ENCODE measurements around the gene KRTAP12-1.
"Not testable (repeated sequence)": the region's sequence is repeated elsewhere in the genome, so short reads cannot be mapped to it uniquely, and the experiment has no call there.

Gene KRTAP12-1

GRCh38 chr21:44697811-44698734, 16.1 kb upstream of the KRTAP12-1 start:
- no peak for DNase-seq (ENCODE audit: low read depth in 3 of 3)

GRCh38 chr21:44697172-44697810, 15.3 kb upstream of the KRTAP12-1 start, which contains the start of gene KRTAP10-12:
KRTAP10-12 (plus strand) TSS chr21:44697172; CDS start chr21:44697202, 30 bp downstream.
- not testable (repeated sequence) for DNase-seq (ENCODE audit: low read depth in 3 of 3)

GRCh38 chr21:44696572-44696971, 14.6 kb upstream of the KRTAP12-1 start:
- DNase-seq (ENCODE audit: low read depth in 3 of 3), result no peak

DNA sequence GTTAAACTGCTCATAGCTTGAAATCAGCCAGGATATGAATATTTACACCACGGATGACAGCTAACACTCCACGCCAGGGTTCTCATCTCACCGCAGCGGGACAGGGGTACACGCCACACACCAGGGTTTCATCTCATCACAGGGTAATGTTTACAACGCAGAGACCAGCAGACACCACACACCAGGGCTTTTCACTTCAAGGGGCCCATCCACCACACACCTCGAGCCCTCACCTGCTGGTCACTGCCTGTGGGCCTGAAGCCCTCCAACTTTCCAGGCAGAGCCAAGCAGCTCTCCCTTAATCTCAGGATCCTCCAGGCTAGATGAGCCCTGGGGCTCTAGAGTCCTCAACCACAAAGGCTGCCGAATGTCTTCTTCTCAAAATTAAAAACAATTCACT, 13.7 kb upstream of the KRTAP12-1 start:
- no peak for DNase-seq (ENCODE audit: low read depth in 3 of 3)

DNA sequence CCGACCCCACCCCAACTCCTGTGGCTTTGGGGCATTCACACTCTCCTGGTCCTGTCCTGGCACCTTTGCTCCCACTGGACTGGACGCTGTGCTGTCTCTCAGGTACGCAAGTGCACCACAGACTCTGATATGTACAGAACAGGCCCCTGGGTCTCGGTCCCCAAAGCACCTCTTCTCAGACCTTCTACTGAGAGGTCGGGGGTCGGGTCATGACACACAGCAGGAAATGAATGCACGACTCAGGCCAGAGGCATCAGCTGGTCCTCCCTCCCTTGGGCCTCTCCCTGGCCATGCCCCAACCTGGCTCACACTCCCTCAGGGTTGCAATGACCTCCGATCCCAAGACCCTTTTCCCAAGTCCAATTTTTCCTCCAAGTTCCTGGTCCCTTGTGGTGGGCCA, 13.2 kb upstream of the KRTAP12-1 start:
- no peak for DNase-seq (ENCODE audit: low read depth in 3 of 3)

GRCh38 chr21:44694776-44695175, 12.8 kb upstream of the KRTAP12-1 start:
- DNase-seq (ENCODE audit: low read depth in 3 of 3), result no peak

- no peak for DNase-seq (ENCODE audit: low read depth in 3 of 3)
Observed at GRCh38 chr21:44692798-44693512, 11.0 kb upstream of the KRTAP12-1 start.

DNA sequence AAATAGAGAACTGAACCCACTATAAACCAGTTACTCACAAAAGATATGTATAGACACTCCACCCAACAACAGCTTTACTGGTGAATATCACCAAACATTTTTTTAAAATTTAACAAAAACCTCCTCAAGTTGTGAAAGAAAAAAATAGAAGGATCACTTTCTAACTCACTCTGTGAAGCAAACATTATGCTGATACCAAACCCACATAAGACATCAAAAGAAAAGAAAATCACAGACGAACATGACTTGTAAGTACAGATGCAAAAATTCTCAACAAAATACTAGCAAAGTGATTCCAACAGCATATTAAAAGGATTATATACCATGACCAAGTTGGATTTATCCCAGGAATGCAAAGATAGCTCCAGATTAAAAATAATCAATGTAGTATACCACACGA, 9.7 kb upstream of the KRTAP12-1 start:
- DNase-seq (ENCODE audit: low read depth in 3 of 3), result no peak

- DNase-seq (ENCODE audit: low read depth in 3 of 3), result not testable (repeated sequence)
Observed at GRCh38 chr21:44689740-44690139, 7.8 kb upstream of the KRTAP12-1 start.

DNA sequence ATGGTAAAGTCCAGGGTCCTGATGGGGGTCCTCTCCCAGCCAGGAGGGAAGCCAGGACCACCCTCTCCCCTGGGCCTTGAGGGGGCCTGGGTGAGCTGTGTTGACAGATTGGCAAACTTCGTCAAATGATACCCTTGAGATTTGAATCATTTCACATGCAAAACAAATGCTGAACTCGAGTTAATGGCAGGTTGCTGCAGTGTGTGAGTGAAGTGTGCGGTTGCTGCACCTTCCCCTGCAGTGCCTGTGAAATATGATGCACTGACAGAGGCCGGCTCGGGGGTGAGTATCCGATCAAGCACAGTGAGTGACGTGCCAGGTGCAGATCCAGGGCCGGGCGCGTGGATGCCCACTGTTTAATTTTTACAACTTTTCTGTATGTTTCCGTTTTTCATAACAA, 5.7 kb upstream of the KRTAP12-1 start:
- no peak for DNase-seq (ENCODE audit: low read depth in 3 of 3)

- DNase-seq (ENCODE audit: low read depth in 3 of 3), result no peak
Observed at GRCh38 chr21:44686843-44687561, 5.0 kb upstream of the KRTAP12-1 start.

DNA sequence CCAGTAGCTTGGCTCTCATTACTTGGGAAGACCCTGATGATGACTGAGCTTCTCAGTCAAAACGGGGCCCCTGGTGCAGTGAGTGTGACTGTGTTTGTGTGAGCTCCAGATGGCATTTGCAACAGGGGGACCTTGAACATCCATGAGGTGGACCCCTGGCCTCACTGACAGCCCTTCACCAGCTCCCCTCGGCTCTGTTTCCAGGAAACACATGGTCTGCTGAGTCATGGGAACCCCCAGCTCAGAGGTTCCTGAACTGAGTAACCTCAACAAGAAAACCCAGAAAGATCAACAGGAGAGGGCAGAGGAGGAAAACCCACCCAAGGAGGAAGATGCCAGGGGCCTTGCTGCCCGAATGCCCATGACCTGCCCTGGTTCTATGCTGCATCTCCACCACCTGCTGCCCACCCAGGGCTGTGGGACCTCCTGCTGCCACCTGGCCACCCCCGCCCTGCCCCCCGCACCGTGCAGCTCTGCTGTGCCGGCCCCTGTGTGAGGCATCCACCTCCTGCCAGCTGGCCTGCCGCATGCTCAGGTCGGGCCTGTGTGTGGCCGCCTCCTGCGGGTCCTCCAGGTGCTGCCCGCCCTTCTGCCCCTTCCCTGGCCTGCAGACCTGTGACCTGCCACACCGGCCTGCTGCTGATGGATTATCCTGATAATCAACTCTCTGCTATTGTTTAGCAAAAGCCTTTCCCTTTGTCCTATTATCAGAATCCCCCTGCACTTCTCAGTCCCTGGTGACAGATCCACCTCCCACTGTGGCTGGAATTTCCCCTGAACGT, 4.2 kb upstream of the KRTAP12-1 start:
- no peak for DNase-seq (ENCODE audit: low read depth in 3 of 3)

DNA sequence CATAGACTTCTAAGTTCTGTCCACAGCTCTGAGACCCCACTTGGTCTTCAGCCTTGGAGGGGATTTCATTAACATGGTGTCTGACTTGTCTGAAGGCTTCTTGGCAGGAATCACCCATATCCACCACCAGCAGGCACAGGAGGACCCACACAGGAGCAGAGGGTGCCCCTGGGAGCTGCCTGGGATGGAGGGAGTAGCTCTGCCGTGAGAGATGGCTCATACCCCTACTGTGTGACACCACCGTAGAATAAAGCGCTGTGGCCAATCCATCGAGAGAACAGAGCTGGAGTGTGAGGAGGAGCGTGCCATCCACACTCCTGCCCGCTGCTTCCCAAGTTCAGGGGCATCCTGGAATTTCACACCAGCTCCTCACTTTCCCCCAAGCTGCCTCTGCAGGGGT, 3.1 kb upstream of the KRTAP12-1 start:
- DNase-seq (ENCODE audit: low read depth in 3 of 3), result not testable (repeated sequence)

DNA sequence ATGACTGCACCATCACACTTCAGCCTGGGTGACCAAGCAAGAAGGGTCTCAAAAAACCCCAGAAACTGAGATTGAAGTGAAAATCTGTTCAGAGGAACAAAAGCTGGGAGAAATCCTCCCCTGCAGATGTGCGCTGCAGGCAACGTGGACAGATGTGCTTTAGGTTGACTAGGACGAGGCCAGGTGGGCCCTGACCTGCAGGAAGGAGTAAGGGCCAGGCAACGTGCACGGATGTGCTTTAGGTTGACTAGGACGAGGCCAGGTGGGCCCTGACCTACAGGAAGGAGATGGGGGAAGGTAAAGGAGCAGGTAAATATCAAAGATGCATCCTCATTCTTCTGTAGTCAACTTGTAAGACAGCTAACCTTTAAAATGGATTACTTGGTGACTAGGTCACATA, 2.5 kb upstream of the KRTAP12-1 start:
- no peak for DNase-seq (ENCODE audit: low read depth in 3 of 3)

- DNase-seq (ENCODE audit: low read depth in 3 of 3), result no peak
Observed at GRCh38 chr21:44684077-44684476, 2.1 kb upstream of the KRTAP12-1 start.

- no peak for DNase-seq (ENCODE audit: low read depth in 3 of 3)
Observed at GRCh38 chr21:44682580-44683151, 703 bp upstream of the KRTAP12-1 start.

GRCh38 chr21:44681152-44681551, 811 bp downstream of the KRTAP12-1 start:
- no peak for DNase-seq (ENCODE audit: low read depth in 3 of 3)

- DNase-seq (ENCODE audit: low read depth in 3 of 3), result no peak
Observed at GRCh38 chr21:44677881-44678280, 4.1 kb downstream of the KRTAP12-1 start.

DNA sequence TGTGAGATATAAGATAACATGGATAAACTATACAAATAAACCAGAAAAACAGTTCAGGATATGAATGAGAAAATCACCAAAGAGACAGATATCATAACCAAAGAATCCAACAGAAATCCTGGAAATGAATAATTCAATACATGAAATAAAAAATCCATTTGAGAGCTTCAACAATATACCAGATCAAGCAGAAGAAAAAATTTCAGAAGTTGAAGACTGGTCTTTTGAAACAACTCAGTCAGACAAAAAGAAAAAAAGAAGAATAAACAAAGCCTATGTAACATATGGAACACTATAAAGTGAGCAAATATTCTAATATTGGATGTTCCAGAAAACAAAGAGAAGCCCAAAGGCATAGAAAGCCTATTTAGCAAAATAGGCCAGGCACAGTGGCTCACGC, 10.1 kb downstream of the KRTAP12-1 start:
- no peak for DNase-seq (ENCODE audit: low read depth in 3 of 3)

- DNase-seq (ENCODE audit: low read depth in 3 of 3), result no peak
Observed at GRCh38 chr21:44670642-44671432, 11.1 kb downstream of the KRTAP12-1 start.

Data from stimulated activated CD4-positive, alpha-beta T cell treated with anti-CD3 and anti-CD28 coated beads, TNF-alpha, amount 100 ng/mL, for 48 hours (primary cell).